SK-N-SH (cell line): ENCODE measurements around the gene RNF113A. TPM values are rescaled to one million over a fixed set of nuclear protein-coding genes. Genes with fewer than 3 reads are reported as not detected.

Source experiments
- CTCF ChIA-PET: fragments of 300-600, 350-600 bp; formaldehyde crosslinking; extraction: SDS; loops from one replicate; lab custom pipeline; 2021; lab: Yijun Ruan, JAX
- POLR2A ChIA-PET: fragments of 350-600 bp; sonication (Branson Sonifier 250); formaldehyde crosslinking; extraction: SDS; loops from one replicate; lab custom pipeline; 2020; ENCODE audit warnings: antibody characterized with exemption, inconsistent platforms; lab: Yijun Ruan, JAX
- DNase-seq: peaks from one replicate; pipeline ENCODE4 v3.0.0; 2012
- H2AFZ ChIP-seq: fragments of 200-600 bp; sonication (generic); 2 replicates; pipeline ENCODE4 v1.8.1; 2016; ENCODE audit warnings: antibody characterized with exemption, mild to moderate bottlenecking, low read depth
- H3F3A ChIP-seq: fragments of 200-600 bp; sonication (generic); replicated peaks from 2 replicates; pipeline ENCODE3; 2016; ENCODE audit warnings: antibody characterized with exemption, mild to moderate bottlenecking; ENCODE audit not compliant: insufficient read depth
- H3K27ac ChIP-seq, 2 experiments: fragments of 200-500 bp in 1 of 2; fragments of 200-600 bp in 1 of 2; sonication (Bioruptor generic) in 1 of 2; sonication (generic), shearing (Covaris generic) in 1 of 2; 2 replicates each; pipeline versions ENCODE4 v1.5.1 to v1.6.1; 2014 to 2016; ENCODE audit warnings: low read depth in 2 of 2, inconsistent platforms in 1 of 2, low read length in 1 of 2, mild to moderate bottlenecking in 1 of 2, mixed read lengths in 1 of 2
- H3K27me3 ChIP-seq: fragments of 200-600 bp; sonication (generic), shearing (Covaris generic); 2 replicates; pipeline ENCODE4 v1.6.1; 2016; ENCODE audit warnings: mixed run types; ENCODE audit not compliant: insufficient read depth
- H3K36me3 ChIP-seq, 2 experiments: fragments of 200-500 bp in 1 of 2; fragments of 200-600 bp in 1 of 2; sonication (Bioruptor generic) in 1 of 2; sonication (generic) in 1 of 2; replicated peaks in 1 of 2; 2 replicates each; pipeline versions ENCODE3 to v1.5.1; 2014 to 2016; ENCODE audit warnings: low read length in 1 of 2, mild to moderate bottlenecking in 1 of 2; ENCODE audit not compliant: insufficient read depth in 2 of 2, control insufficient read depth in 1 of 2
- H3K4me1 ChIP-seq, 2 experiments: fragments of 200-500 bp in 1 of 2; fragments of 200-600 bp in 1 of 2; sonication (Bioruptor generic) in 1 of 2; sonication (generic), shearing (Covaris generic) in 1 of 2; 2 replicates each; pipeline versions ENCODE4 v1.5.1 to v1.6.1; 2014 to 2016; ENCODE audit warnings: low read depth in 1 of 2, low read length in 1 of 2, mixed run types in 1 of 2; ENCODE audit not compliant: insufficient read depth in 2 of 2, control insufficient read depth in 1 of 2
- H3K4me2 ChIP-seq: fragments of 200-600 bp; sonication (generic), shearing (Covaris generic); 2 replicates; pipeline ENCODE4 v1.6.1; 2017; ENCODE audit warnings: mixed run types
- H3K4me3 ChIP-seq, 2 experiments: fragments of 200-500 bp in 1 of 2; fragments of 200-600 bp in 1 of 2; sonication (Bioruptor generic) in 1 of 2; sonication (generic), shearing (Covaris generic) in 1 of 2; 2 replicates each; pipeline versions ENCODE4 v1.5.1 to v1.8.1; 2014 to 2016; ENCODE audit warnings: low read depth in 2 of 2, inconsistent platforms in 1 of 2, low read length in 1 of 2, mild to moderate bottlenecking in 1 of 2, mixed read lengths in 1 of 2, moderate library complexity in 1 of 2
- H3K79me2 ChIP-seq: fragments of 200-600 bp; sonication (generic); 2 replicates; pipeline ENCODE4 v1.8.1; 2017; ENCODE audit warnings: mild to moderate bottlenecking; ENCODE audit not compliant: insufficient read depth
- H3K9ac ChIP-seq: fragments of 200-600 bp; sonication (generic); 2 replicates; pipeline ENCODE4 v1.6.1; 2017; ENCODE audit warnings: mixed run types
- H3K9me2 ChIP-seq: fragments of 200-600 bp; sonication (generic); 2 replicates; pipeline ENCODE4 v1.6.1; 2017; ENCODE audit warnings: mixed run types
- H3K9me3 ChIP-seq: fragments of 200-600 bp; sonication (generic); 2 replicates; pipeline ENCODE4 v1.6.1; 2017; ENCODE audit warnings: mixed run types, mild to moderate bottlenecking, moderate library complexity
- H4K20me1 ChIP-seq: fragments of 200-600 bp; sonication (generic); 2 replicates; pipeline ENCODE4 v1.6.1; 2017; ENCODE audit warnings: mild to moderate bottlenecking, mixed run types; ENCODE audit not compliant: insufficient read depth
- ELF1 ChIP-seq: IDR thresholded peaks from 2 replicates; pipeline ENCODE4 v1.4.0; 2012
- EZH2phosphoT487 ChIP-seq: fragments of 200-600 bp; sonication (generic); IDR thresholded peaks from 2 replicates; pipeline ENCODE4 v1.6.1; 2017; ENCODE audit warnings: low read depth, mixed run types, mild to moderate bottlenecking, antibody characterized with exemption, moderate library complexity, borderline replicate concordance
- FOSL2 ChIP-seq: IDR thresholded peaks from 2 replicates; pipeline ENCODE4 v1.4.0; 2012; ENCODE audit warnings: low read depth, mild to moderate bottlenecking, moderate library complexity, borderline replicate concordance
- GATA2 ChIP-seq: sonication (generic); formaldehyde crosslinking; IDR thresholded peaks from 2 replicates; pipeline ENCODE4 v1.5.0; 2020; ENCODE audit warnings: mild to moderate bottlenecking, missing genetic modification reagents
- MEF2A ChIP-seq: IDR thresholded peaks from 2 replicates; pipeline ENCODE4 v1.4.0; 2012; ENCODE audit warnings: low read depth, borderline replicate concordance
- MXI1 ChIP-seq: IDR thresholded peaks from 2 replicates; pipeline ENCODE4 v1.6.1; 2012; ENCODE audit warnings: mild to moderate bottlenecking, low read depth, low read length, improper control_type of control experiment
- RAD21 ChIP-seq: IDR thresholded peaks from 2 replicates; pipeline ENCODE4 v1.6.1; 2012; ENCODE audit warnings: mild to moderate bottlenecking, low read length
- RCOR1 ChIP-seq: fragments of 150-350 bp; IDR thresholded peaks from 2 replicates; pipeline ENCODE4 v1.6.1; 2017; ENCODE audit warnings: antibody characterized with exemption, low read length
- RFX5 ChIP-seq: IDR thresholded peaks from 2 replicates; pipeline ENCODE4 v1.6.1; 2012; ENCODE audit warnings: mild to moderate bottlenecking, improper control_type of control experiment, low read length
- SIN3A ChIP-seq: IDR thresholded peaks from 2 replicates; pipeline ENCODE4 v1.6.1; 2012; ENCODE audit warnings: low read depth, mild to moderate bottlenecking, low read length, moderate library complexity, borderline replicate concordance
- SMC3 ChIP-seq: IDR thresholded peaks from 2 replicates; pipeline ENCODE4 v1.6.1; 2012; ENCODE audit warnings: low read depth, low read length, improper control_type of control experiment
- TAF1 ChIP-seq: IDR thresholded peaks from 2 replicates; pipeline ENCODE4 v1.6.1; 2012; ENCODE audit warnings: low read depth, mild to moderate bottlenecking, low read length, moderate library complexity, borderline replicate concordance
- YY1 ChIP-seq: IDR thresholded peaks from 2 replicates; pipeline ENCODE4 v1.4.0; 2012; ENCODE audit warnings: low read depth, mild to moderate bottlenecking
- WGBS: methylation state at CpG from one replicate; pipeline ENCODE4 v1.1.6; 2017; ENCODE audit warnings: low lambda C conversion rate; 5-methylcytosine and 5-hydroxymethylcytosine counted together
- polyA plus RNA-seq, 3 experiments: library from polyadenylated mRNA; depleted of rRNA; stranded (reverse); fragments of >200 nt; gene quantifications; 2 replicates each; pipeline ENCODE4 v1.2.3, GENCODE V29; 2012
- TF ChIP-seq, protein P1 (sequence below): IDR thresholded peaks from 2 replicates; pipeline ENCODE4 v1.4.0; 2012; ENCODE audit warnings: low read depth, borderline replicate concordance
- TF ChIP-seq, protein P2 (sequence below): IDR thresholded peaks from 2 replicates; pipeline ENCODE4 v1.6.1; 2012; ENCODE audit warnings: mild to moderate bottlenecking, low read depth, low read length, moderate library complexity
- TF ChIP-seq, protein P3 (sequence below): fragments of 200-600 bp; sonication (generic); IDR thresholded peaks from 2 replicates; pipeline ENCODE4 v1.6.1; 2017; ENCODE audit warnings: antibody characterized with exemption, mild to moderate bottlenecking, moderate library complexity

The RNF113A gene
- polyA plus RNA-seq, 1 of the 3 experiments (the other 2 are of a cell fraction) = 14.8 TPM

DNA sequence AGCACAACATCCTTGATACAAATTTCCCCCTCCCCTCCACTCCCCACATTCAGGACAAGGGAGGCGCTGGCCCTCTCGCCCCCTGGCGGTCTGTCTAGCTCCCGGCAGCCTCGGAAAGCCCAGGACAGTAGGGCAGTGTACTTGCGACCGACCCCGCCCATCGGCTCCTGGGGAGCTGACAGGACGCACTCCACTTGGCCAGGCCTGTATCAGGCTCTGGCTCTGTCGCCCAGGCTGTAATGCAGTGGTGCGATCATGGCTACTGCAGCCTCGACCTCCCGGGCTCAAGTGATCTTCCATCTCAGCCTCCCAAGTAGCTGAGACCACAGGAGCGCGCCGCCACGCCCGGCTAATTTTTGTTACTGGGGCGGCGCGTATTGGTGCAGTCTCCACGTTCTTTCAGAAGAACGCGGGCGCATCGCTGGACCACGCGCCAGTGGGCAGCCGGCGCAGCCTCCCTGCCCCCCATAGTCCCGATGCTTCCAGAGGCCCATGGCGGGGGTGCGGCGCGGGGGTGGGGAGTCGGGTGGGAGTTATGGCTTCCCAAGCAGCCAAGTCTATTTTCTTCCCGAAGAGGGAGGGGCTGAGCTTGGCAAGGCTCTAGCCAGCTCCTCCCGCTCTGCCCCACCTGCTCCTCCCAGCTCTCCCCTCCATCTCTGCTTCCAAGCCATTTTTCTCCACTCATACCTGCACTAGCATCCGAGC is 16.3 kb upstream of the RNF113A start:
- H3K79me2 ChIP-seq = no peaks in the 10 kb centered on the region
- no peak overlapping the region for H3K27ac ChIP-seq
- WGBS = 55% methylated on average over 17 of the region's 40 CpGs
- POLR2A ChIA-PET = interaction anchor here (0.6 to 1.7 kb wide), 2 partner anchors 51 to 97 kb away, joined by 3 to 11 read pairs; partner anchors contain the start of gene RPL39
- H3K4me2 ChIP-seq = peak overlapping the region; percentile 41; the same call in 1 of the 2 replicates
- DNase-seq = peak; percentile 86
- no peaks in the 10 kb centered on the region for H3K4me1 ChIP-seq
- peaks cover 14% of the 10 kb centered on the region; the same call in 1 of the 2 replicates for H3K27me3 ChIP-seq
- TF ChIP-seq, protein P1, sequence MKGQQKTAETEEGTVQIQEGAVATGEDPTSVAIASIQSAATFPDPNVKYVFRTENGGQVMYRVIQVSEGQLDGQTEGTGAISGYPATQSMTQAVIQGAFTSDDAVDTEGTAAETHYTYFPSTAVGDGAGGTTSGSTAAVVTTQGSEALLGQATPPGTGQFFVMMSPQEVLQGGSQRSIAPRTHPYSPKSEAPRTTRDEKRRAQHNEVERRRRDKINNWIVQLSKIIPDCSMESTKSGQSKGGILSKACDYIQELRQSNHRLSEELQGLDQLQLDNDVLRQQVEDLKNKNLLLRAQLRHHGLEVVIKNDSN = no peak
- 0 out of 2 replicates have a peak, but pooled peaks have one; percentile 40 for TF ChIP-seq MXI1
- TF ChIP-seq, protein P2, sequence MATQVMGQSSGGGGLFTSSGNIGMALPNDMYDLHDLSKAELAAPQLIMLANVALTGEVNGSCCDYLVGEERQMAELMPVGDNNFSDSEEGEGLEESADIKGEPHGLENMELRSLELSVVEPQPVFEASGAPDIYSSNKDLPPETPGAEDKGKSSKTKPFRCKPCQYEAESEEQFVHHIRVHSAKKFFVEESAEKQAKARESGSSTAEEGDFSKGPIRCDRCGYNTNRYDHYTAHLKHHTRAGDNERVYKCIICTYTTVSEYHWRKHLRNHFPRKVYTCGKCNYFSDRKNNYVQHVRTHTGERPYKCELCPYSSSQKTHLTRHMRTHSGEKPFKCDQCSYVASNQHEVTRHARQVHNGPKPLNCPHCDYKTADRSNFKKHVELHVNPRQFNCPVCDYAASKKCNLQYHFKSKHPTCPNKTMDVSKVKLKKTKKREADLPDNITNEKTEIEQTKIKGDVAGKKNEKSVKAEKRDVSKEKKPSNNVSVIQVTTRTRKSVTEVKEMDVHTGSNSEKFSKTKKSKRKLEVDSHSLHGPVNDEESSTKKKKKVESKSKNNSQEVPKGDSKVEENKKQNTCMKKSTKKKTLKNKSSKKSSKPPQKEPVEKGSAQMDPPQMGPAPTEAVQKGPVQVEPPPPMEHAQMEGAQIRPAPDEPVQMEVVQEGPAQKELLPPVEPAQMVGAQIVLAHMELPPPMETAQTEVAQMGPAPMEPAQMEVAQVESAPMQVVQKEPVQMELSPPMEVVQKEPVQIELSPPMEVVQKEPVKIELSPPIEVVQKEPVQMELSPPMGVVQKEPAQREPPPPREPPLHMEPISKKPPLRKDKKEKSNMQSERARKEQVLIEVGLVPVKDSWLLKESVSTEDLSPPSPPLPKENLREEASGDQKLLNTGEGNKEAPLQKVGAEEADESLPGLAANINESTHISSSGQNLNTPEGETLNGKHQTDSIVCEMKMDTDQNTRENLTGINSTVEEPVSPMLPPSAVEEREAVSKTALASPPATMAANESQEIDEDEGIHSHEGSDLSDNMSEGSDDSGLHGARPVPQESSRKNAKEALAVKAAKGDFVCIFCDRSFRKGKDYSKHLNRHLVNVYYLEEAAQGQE = no peak
- no peak for TF ChIP-seq MEF2A
- no peak for TF ChIP-seq RFX5
- no peak for TF ChIP-seq RCOR1
- no peak for TF ChIP-seq SIN3A
- no peak for TF ChIP-seq ELF1
- peak; percentile 23; the same call in 1 of the 2 replicates for TF ChIP-seq SMC3
- TF ChIP-seq TAF1 = no peak
- TF ChIP-seq FOSL2 = no peak
- TF ChIP-seq EZH2phosphoT487 = no peak
- TF ChIP-seq, protein P3, sequence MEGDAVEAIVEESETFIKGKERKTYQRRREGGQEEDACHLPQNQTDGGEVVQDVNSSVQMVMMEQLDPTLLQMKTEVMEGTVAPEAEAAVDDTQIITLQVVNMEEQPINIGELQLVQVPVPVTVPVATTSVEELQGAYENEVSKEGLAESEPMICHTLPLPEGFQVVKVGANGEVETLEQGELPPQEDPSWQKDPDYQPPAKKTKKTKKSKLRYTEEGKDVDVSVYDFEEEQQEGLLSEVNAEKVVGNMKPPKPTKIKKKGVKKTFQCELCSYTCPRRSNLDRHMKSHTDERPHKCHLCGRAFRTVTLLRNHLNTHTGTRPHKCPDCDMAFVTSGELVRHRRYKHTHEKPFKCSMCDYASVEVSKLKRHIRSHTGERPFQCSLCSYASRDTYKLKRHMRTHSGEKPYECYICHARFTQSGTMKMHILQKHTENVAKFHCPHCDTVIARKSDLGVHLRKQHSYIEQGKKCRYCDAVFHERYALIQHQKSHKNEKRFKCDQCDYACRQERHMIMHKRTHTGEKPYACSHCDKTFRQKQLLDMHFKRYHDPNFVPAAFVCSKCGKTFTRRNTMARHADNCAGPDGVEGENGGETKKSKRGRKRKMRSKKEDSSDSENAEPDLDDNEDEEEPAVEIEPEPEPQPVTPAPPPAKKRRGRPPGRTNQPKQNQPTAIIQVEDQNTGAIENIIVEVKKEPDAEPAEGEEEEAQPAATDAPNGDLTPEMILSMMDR = peak; percentile 61
- peak; percentile 35 for TF ChIP-seq RAD21
- TF ChIP-seq YY1 = no peak
- TF ChIP-seq GATA2 (CRISPR knock-in tag) = no peak
- H3K9ac ChIP-seq = no peak overlapping the region
- H3K4me3 ChIP-seq = peak overlapping the region; percentile 29 to 34; a peak in 3 of 4 replicates
- H3K9me3 ChIP-seq = no peaks in the 10 kb centered on the region
- CTCF ChIA-PET = interaction anchor here (0.8 to 2.3 kb wide), 9 partner anchors 8 to 371 kb away, joined by 3 to 7 read pairs (median 5); partner anchors contain the start of genes AKAP14 and ZBTB33
- H4K20me1 ChIP-seq = no peaks in the 10 kb centered on the region
- no peaks in the 10 kb centered on the region for H3F3A ChIP-seq
- no peaks in the 10 kb centered on the region for H3K36me3 ChIP-seq
- no peak overlapping the region for H2AFZ ChIP-seq
- no peaks in the 10 kb centered on the region for H3K9me2 ChIP-seq
